CD4-positive, alpha-beta memory T cell (primary cell): ENCODE results near the gene MDK. TPM values are rescaled to one million over a fixed set of nuclear protein-coding genes. Genes with fewer than 3 reads are reported as not detected.
A peak's percentile ranks its signal among the peaks of the same experiment; 100 is the strongest.

Source experiments
- CTCF ChIA-PET: fragments of 350-600 bp; sonication (Branson Sonifier 250); formaldehyde crosslinking; loops from one replicate; lab custom pipeline; 2021; ENCODE audit warnings: inconsistent platforms; ENCODE audit not compliant: partially characterized antibody; lab: Charles Lee
- POLR2A ChIA-PET: fragments of 350-600 bp; sonication (Branson Sonifier 250); formaldehyde crosslinking; loops from one replicate; lab custom pipeline; 2021; ENCODE audit not compliant: partially characterized antibody; lab: Charles Lee
- DNase-seq, 5 donors: peaks; one replicate each; pipeline versions ENCODE4 v3.0.0 to v3.0.0-alpha.2; 2020 to 2022; ENCODE audit warnings: mixed read lengths in 1 of 5
- H3K27ac ChIP-seq: one replicate; pipeline ENCODE4 v1.7.0; 2013; ENCODE audit warnings: low read depth, low read length
- H3K27me3 ChIP-seq: 2 replicates; pipeline ENCODE4 v1.7.0; 2013; ENCODE audit warnings: mild to moderate bottlenecking, low read length, moderate library complexity; ENCODE audit not compliant: insufficient read depth
- H3K36me3 ChIP-seq: 2 replicates; pipeline ENCODE4 v1.7.0; 2013; ENCODE audit warnings: mild to moderate bottlenecking, low read length, moderate library complexity; ENCODE audit not compliant: insufficient read depth
- H3K4me1 ChIP-seq: 2 replicates; pipeline ENCODE4 v1.7.0; 2013; ENCODE audit warnings: mild to moderate bottlenecking, low read length, moderate library complexity; ENCODE audit not compliant: insufficient read depth
- H3K4me3 ChIP-seq, 2 donors: one replicate each; pipeline ENCODE4 v1.7.0; 2013; ENCODE audit warnings: low read length in 2 of 2, mild to moderate bottlenecking in 1 of 2
- H3K9me3 ChIP-seq, 2 donors: one replicate each; pipeline ENCODE4 v1.7.0; 2013; ENCODE audit warnings: low read length in 2 of 2, control low read depth in 1 of 2; ENCODE audit not compliant: control insufficient read depth in 1 of 2
- H3K27ac Mint-ChIP-seq, 7 donors: one replicate each; pipeline ENCODE4 v1.8.0; 2020 to 2021; ENCODE audit warnings: mixed read lengths in 7 of 7, mild to moderate bottlenecking in 6 of 7, inconsistent platforms in 3 of 7, moderate library complexity in 3 of 7
- H3K27me3 Mint-ChIP-seq, 2 donors: one replicate each; pipeline ENCODE4 v1.8.0; 2020 to 2021; ENCODE audit warnings: mixed read lengths in 2 of 2
- H3K36me3 Mint-ChIP-seq, 2 donors: one replicate each; pipeline ENCODE4 v1.8.0; 2020 to 2021; ENCODE audit warnings: mixed read lengths in 2 of 2, inconsistent platforms in 1 of 2, mild to moderate bottlenecking in 1 of 2
- H3K4me1 Mint-ChIP-seq, 4 donors: one replicate each; pipeline ENCODE4 v1.8.0; 2020 to 2021; ENCODE audit warnings: mixed read lengths in 4 of 4, mild to moderate bottlenecking in 1 of 4
- H3K4me3 Mint-ChIP-seq, 8 donors: one replicate each; pipeline ENCODE4 v1.8.0; 2020 to 2021; ENCODE audit warnings: mixed read lengths in 8 of 8, mild to moderate bottlenecking in 7 of 8, moderate library complexity in 6 of 8, inconsistent platforms in 3 of 8
- H3K9me3 Mint-ChIP-seq, 8 donors: one replicate each; pipeline ENCODE4 v1.8.0; 2020 to 2021; ENCODE audit warnings: mixed read lengths in 8 of 8, mild to moderate bottlenecking in 5 of 8, inconsistent platforms in 3 of 8, moderate library complexity in 1 of 8
- intact Hi-C: fragments of 100-400 bp; cut with micrococcal nuclease; formaldehyde crosslinking; loops from one replicate; pipeline ENCODE4 v1.15.1; 2023
- polyA plus RNA-seq, 2 donors: library from polyadenylated mRNA; unstranded; fragments of 300-500 nt; fragmentation: Illumina TruSeq; gene quantifications; one replicate each; pipeline ENCODE4 v1.2.3, GENCODE V29; 2021
- total RNA-seq, 2 experiments: library from RNA; stranded (reverse); gene quantifications; one replicate each; pipeline ENCODE4 v1.2.3, GENCODE V29; 2021

MDK gene
- total and polyA plus RNA-seq, 4 experiments from 2014 or later = 4.7 to 5.6 TPM; not detected in 2

DNA sequence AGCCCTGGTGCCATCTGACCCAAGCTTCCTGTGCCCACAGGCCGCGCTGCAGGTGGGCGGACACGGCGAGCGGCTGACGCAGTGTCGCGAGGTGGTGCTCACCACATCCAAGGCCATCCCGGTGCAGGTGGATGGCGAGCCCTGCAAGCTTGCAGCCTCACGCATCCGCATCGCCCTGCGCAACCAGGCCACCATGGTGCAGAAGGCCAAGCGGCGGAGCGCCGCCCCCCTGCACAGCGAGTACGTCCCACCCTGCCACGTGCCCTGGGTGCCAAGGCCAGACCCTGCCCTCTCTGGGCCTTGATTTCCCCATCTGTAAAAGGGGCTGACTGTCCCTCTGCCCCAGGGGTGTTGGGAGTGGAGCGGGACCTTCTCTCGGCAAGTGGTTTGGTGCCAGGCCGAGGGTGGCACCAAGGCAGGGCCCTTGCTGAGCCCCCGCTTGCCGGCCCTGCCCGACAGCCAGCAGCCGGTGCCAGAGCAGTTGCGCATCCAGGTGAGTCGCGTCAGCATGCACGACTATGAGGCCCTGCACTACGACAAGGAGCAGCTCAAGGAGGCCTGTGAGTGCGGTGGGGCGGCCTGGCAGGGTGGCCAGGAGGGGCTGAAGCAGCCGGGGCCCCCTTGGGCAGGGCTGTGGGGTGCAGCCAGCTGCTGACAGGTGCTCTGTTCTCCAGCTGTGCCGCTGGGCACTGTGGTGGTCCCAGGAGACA lies 5.9 kb upstream of the MDK start:
- Histone ChIP-seq H3K4me1 (no peaks in the 10 kb centered on the region), H3K36me3 (peaks cover 48% of the 10 kb centered on the region), H3K9me3 (no peaks in the 10 kb centered on the region), H3K27ac (no peak overlapping the region), H3K4me3 (no peak overlapping the region), H3K27me3 (no peaks in the 10 kb centered on the region)
- Mint-ChIP-seq H3K4me3 (no peak overlapping the region), H3K27ac (no peak overlapping the region), H3K4me1 (peaks cover 0 to 5% (median 3%) of the 10 kb centered on the region in 4 donors), H3K36me3 (peaks cover 20 to 47% of the 10 kb centered on the region in 2 donors), H3K9me3 (peaks cover 0 to 2% (median 0%) of the 10 kb centered on the region in 8 donors), H3K27me3 (peaks cover 0 to 2% of the 10 kb centered on the region in 2 donors)
- ChIA-PET CTCF (interaction anchor here (1.2 kb wide), 1 partner anchor 7 kb away, joined by 4 read pairs; no protein-coding TSS in a partner anchor), POLR2A (interaction anchor here (19.9 kb wide), 1 partner anchor 25 kb away, joined by 334 read pairs; the partner anchor contains the start of gene DGKZ)
- intact Hi-C loops = no loop called here
- DNase-seq = no peak

DNA sequence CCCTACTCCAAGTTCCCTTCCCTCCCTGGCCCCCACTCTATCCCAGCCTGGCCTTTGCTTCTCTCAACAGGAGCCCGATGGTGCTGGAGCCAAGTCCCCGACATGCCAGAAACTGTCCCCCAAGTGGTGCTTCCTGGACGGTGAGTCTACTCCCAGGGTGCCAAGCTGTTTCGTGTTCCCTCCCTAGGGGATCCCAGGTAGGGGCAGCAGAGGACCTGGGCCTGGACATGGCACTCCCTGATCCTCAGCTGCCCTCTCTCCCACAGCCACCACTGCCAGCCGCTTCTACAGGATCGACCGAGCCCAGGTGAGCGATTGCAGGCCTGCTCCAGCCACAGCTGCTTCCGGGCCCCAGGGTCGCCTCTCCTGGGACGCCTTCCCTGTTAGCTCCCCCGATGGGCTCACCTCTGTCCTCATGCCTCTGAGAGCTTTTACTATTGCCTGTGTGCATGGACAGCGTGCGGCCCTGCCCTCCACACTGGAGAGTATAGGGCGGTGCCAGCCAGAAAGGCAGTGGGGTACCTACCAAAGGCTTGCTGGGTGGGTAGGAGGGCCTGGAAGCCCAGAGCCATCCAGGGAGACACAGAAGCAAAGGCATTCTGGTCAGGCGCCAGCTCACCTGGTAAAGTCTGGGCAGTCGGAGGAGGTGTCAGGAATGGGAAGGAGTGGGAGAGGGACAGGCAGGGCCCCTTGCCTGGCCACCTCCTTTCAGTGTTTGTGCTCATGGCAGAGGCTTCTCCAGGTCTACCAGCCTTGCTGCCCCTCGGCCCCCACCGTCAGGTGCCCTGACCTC lies 5.0 kb upstream of the MDK start:
- POLR2A ChIA-PET = interaction anchor here (1.3 kb wide), 1 partner anchor 11 kb away, joined by 4 read pairs; no protein-coding TSS in a partner anchor
- peaks cover 48% of the 10 kb centered on the region for H3K36me3 ChIP-seq

GRCh38 chr11:46377290-46377689 lies 4.2 kb upstream of the MDK start:
- peaks cover 0 to 2% (median 0%) of the 10 kb centered on the region in 8 donors for H3K9me3 Mint-ChIP-seq
- POLR2A ChIA-PET = interaction anchor here (1.0 to 4.3 kb wide), 6 partner anchors 8 to 32 kb away, joined by 3 to 34 read pairs (median 6); partner anchors contain the start of gene DGKZ

More for the DNA sequence above, 5.0 kb upstream of the MDK start:
- H3K9me3 ChIP-seq = no peaks in the 10 kb centered on the region
- no peak overlapping the region for H3K27ac ChIP-seq
- Mint-ChIP-seq H3K27me3 (peaks cover 0 to 2% of the 10 kb centered on the region in 2 donors), H3K4me3 (no peak overlapping the region), H3K36me3 (peaks cover 20 to 45% of the 10 kb centered on the region in 2 donors), H3K9me3 (peaks cover 0 to 2% (median 0%) of the 10 kb centered on the region in 8 donors), H3K4me1 (peaks cover 0 to 5% (median 3%) of the 10 kb centered on the region in 4 donors), H3K27ac (peak overlapping the region in 1 of 7 donors; percentile 6)
- no peaks in the 10 kb centered on the region for H3K27me3 ChIP-seq
- CTCF ChIA-PET = interaction anchor here (1.0 to 3.1 kb wide), 3 partner anchors 8 to 23 kb away, joined by 3 to 14 read pairs (median 4); no protein-coding TSS in a partner anchor
- no peak for DNase-seq
- H3K4me1 ChIP-seq = no peaks in the 10 kb centered on the region
- intact Hi-C loops = no loop called here
- H3K4me3 ChIP-seq = no peak overlapping the region

GRCh38 chr11:46377831-46378230 lies 3.6 kb upstream of the MDK start:
- CTCF ChIA-PET = interaction anchor here (0.7 to 3.1 kb wide), 5 partner anchors 10 to 34 kb away, joined by 3 to 14 read pairs (median 4); no protein-coding TSS in a partner anchor
- H3K36me3 ChIP-seq = peaks cover 37% of the 10 kb centered on the region
- intact Hi-C loops = no loop called here
- Mint-ChIP-seq H3K27ac (peak overlapping the region in 2 of 7 donors; percentile 21 to 26), H3K9me3 (peaks cover 0 to 2% (median 0%) of the 10 kb centered on the region in 8 donors), H3K4me1 (peaks cover 4 to 9% (median 7%) of the 10 kb centered on the region in 4 donors), H3K36me3 (peaks cover 20 to 39% of the 10 kb centered on the region in 2 donors), H3K4me3 (no peak overlapping the region), H3K27me3 (peaks cover 0 to 5% of the 10 kb centered on the region in 2 donors)
- H3K9me3 ChIP-seq = no peaks in the 10 kb centered on the region
- H3K4me3 ChIP-seq = no peak overlapping the region
- H3K4me1 ChIP-seq = peaks cover 10% of the 10 kb centered on the region
- POLR2A ChIA-PET = interaction anchor here (0.8 to 4.3 kb wide), 8 partner anchors 9 to 45 kb away, joined by 3 to 34 read pairs (median 4); partner anchors contain the start of gene DGKZ
- no peak for DNase-seq
- H3K27me3 ChIP-seq = peaks cover 5% of the 10 kb centered on the region
- no peak overlapping the region for H3K27ac ChIP-seq

More at GRCh38 chr11:46377290-46377689, 4.2 kb upstream of the MDK start:
- H3K27me3 ChIP-seq = peaks cover under 1% of the 10 kb centered on the region
- CTCF ChIA-PET = interaction anchor here (0.7 to 3.1 kb wide), 4 partner anchors 12 to 33 kb away, joined by 3 to 14 read pairs (median 4); no protein-coding TSS in a partner anchor
- peaks cover 40% of the 10 kb centered on the region for H3K36me3 ChIP-seq
- Mint-ChIP-seq H3K36me3 (peaks cover 20 to 42% of the 10 kb centered on the region in 2 donors), H3K4me3 (no peak overlapping the region), H3K27ac (peak overlapping the region in 2 of 7 donors; percentile 21 to 26), H3K27me3 (peaks cover 0 to 5% of the 10 kb centered on the region in 2 donors), H3K4me1 (peaks cover 4 to 8% (median 6%) of the 10 kb centered on the region in 4 donors)
- DNase-seq = no peak
- no peak overlapping the region for H3K27ac ChIP-seq
- H3K9me3 ChIP-seq = no peaks in the 10 kb centered on the region
- H3K4me3 ChIP-seq = no peak overlapping the region
- peaks cover 4% of the 10 kb centered on the region for H3K4me1 ChIP-seq
- intact Hi-C loops = no loop called here

GRCh38 chr11:46378296-46378695 lies 3.2 kb upstream of the MDK start:
- H3K4me1 ChIP-seq = peaks cover 12% of the 10 kb centered on the region
- no peak for DNase-seq
- H3K27ac ChIP-seq = no peak overlapping the region
- H3K36me3 ChIP-seq = peaks cover 37% of the 10 kb centered on the region
- H3K27me3 ChIP-seq = peaks cover 6% of the 10 kb centered on the region
- Mint-ChIP-seq H3K9me3 (peaks cover 0 to 2% (median 0%) of the 10 kb centered on the region in 8 donors), H3K4me3 (no peak overlapping the region), H3K36me3 (peaks cover 20 to 37% of the 10 kb centered on the region in 2 donors), H3K4me1 (peaks cover 4 to 9% (median 7%) of the 10 kb centered on the region in 4 donors), H3K27ac (peak overlapping the region in 3 of 7 donors; percentile 50 to 63 (median 51)), H3K27me3 (peaks cover 0 to 5% of the 10 kb centered on the region in 2 donors)
- H3K9me3 ChIP-seq = no peaks in the 10 kb centered on the region
- intact Hi-C loops = no loop called here
- no peak overlapping the region for H3K4me3 ChIP-seq
- ChIA-PET POLR2A (interaction anchor here (0.8 to 4.3 kb wide), 8 partner anchors 9 to 46 kb away, joined by 3 to 34 read pairs (median 4); partner anchors contain the start of gene DGKZ), CTCF (interaction anchor here (1.1 to 3.1 kb wide), 4 partner anchors 10 to 28 kb away, joined by 3 to 14 read pairs (median 5); no protein-coding TSS in a partner anchor)

GRCh38 chr11:46378811-46379481 lies 2.5 kb upstream of the MDK start:
- POLR2A ChIA-PET = interaction anchor here (0.8 to 4.3 kb wide), 9 partner anchors 10 to 46 kb away, joined by 3 to 34 read pairs (median 4); partner anchors contain the start of gene DGKZ
- peak overlapping the region; percentile 41 to 81 (median 73) for H3K27ac Mint-ChIP-seq
- peaks cover 0 to 11% of the 10 kb centered on the region in 2 donors for H3K27me3 Mint-ChIP-seq

More at GRCh38 chr11:46378811-46379481, 2.5 kb upstream of the MDK start:
- peaks cover 0 to 2% (median 0%) of the 10 kb centered on the region in 8 donors for H3K9me3 Mint-ChIP-seq
- Histone ChIP-seq H3K4me3 (no peak overlapping the region), H3K36me3 (peaks cover 31% of the 10 kb centered on the region), H3K9me3 (no peaks in the 10 kb centered on the region), H3K27me3 (peaks cover 12% of the 10 kb centered on the region), H3K27ac (no peak overlapping the region), H3K4me1 (peaks cover 12% of the 10 kb centered on the region)
- CTCF ChIA-PET = interaction anchor here (1.1 to 3.1 kb wide), 4 partner anchors 10 to 26 kb away, joined by 4 to 14 read pairs (median 5); no protein-coding TSS in a partner anchor
- H3K4me3 Mint-ChIP-seq = peak overlapping the region in 6 of 8 donors; percentile 38 to 70 (median 61)
- DNase-seq = no peak
- intact Hi-C loops = no loop called here
- H3K4me1 Mint-ChIP-seq = peaks cover 4 to 9% (median 7%) of the 10 kb centered on the region in 4 donors
- peaks cover 20 to 37% of the 10 kb centered on the region in 2 donors for H3K36me3 Mint-ChIP-seq
